ENCODE results near the gene ILF2. TPM values are rescaled to one million over a fixed set of nuclear protein-coding genes. Genes with fewer than 3 reads are reported as not detected.

Gene ILF2
- total RNA-seq, 4 donors from 2014 or later = 110 to 138 (median 117) TPM

DNA sequence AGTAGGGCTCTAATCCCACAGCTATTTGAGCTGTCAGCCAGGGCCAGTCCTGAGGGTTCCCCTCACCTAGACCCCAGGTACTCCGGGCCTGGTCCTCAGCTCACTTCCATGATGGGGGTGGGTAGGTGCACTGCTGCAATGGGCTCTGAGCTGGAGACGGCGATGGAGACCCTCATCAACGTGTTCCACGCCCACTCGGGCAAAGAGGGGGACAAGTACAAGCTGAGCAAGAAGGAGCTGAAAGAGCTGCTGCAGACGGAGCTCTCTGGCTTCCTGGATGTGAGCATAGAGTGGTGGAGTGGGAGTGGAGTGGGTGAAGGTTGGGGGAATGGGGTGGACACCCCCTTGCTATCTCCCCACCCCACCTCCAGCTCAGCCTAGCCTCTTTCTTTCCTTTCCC, 40.4 kb downstream of the ILF2 start:
- TF ChIP-seq, protein P1, sequence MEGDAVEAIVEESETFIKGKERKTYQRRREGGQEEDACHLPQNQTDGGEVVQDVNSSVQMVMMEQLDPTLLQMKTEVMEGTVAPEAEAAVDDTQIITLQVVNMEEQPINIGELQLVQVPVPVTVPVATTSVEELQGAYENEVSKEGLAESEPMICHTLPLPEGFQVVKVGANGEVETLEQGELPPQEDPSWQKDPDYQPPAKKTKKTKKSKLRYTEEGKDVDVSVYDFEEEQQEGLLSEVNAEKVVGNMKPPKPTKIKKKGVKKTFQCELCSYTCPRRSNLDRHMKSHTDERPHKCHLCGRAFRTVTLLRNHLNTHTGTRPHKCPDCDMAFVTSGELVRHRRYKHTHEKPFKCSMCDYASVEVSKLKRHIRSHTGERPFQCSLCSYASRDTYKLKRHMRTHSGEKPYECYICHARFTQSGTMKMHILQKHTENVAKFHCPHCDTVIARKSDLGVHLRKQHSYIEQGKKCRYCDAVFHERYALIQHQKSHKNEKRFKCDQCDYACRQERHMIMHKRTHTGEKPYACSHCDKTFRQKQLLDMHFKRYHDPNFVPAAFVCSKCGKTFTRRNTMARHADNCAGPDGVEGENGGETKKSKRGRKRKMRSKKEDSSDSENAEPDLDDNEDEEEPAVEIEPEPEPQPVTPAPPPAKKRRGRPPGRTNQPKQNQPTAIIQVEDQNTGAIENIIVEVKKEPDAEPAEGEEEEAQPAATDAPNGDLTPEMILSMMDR (IDR thresholded peaks at IDR 0.05 in 4 of 5, conservative IDR thresholded peaks at IDR 0.05 in 1 of 5) = no peak
- no peak for TF ChIP-seq POLR2A (IDR thresholded peaks at IDR 0.05)
- Histone ChIP-seq H3K9me3 (no peaks in the 10 kb centered on the region), H3K27ac (peak overlapping the region; percentile 95 to 100 (median 100)), H3K4me1 (peaks cover 52 to 64% of the 10 kb centered on the region in 2 donors), H3K4me3 (peak overlapping the region; percentile 7 to 48 (median 20)), H3K27me3 (no peaks in the 10 kb centered on the region), H3K36me3 (peaks cover 0 to 1% of the 10 kb centered on the region in 2 donors)
- no peak for DNase-seq
- intact Hi-C loops (cut with DNase I; ENCODE audit: low total_unique reads) (loop anchor here (10.0 kb wide), 2 partner anchors 794 to 1796 kb away; partner anchors contain the start of genes C2CD4D and RORC), in situ Hi-C loops (cut with MboI; ENCODE audit: low sequenced_read_pairs in 4 of 4) (no loop called here)
- ATAC-seq = no peak

DNA sequence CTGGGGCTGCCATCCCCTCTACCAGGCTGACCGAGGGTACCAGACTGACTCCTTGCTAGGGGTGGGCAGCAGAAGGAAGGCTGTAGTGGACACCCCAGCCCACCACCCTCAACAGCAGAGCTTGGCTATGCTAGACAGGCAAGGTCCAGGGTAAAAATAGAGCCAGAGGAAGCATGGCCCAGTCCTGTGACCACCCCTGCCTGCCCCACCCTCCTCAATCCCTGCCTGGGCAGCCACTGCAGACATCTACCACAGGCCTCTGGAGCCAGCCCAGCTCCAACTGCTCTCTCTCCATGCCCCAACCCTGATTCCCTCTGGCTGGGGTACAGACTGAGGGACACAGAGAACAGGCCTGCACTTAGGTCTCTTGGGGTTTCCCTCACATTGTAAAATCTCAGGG, 40.8 kb downstream of the ILF2 start:
- no peaks in the 10 kb centered on the region for H3K27me3 ChIP-seq
- ATAC-seq (peak; percentile 21 to 29), DNase-seq (peak; percentile 80 to 91)
- H3K4me1 ChIP-seq = peaks cover 48 to 60% of the 10 kb centered on the region in 2 donors
- H3K9me3 ChIP-seq = no peaks in the 10 kb centered on the region
- peak overlapping the region; percentile 14 to 48 (median 44) for H3K4me3 ChIP-seq
- in situ Hi-C loops (cut with MboI; ENCODE audit: low sequenced_read_pairs in 4 of 4) = no loop called here
- H3K36me3 ChIP-seq = peaks cover 0 to 5% of the 10 kb centered on the region in 2 donors
- TF ChIP-seq, protein P1 (IDR thresholded peaks at IDR 0.05 in 4 of 5, conservative IDR thresholded peaks at IDR 0.05 in 1 of 5) = no peak
- TF ChIP-seq POLR2A (IDR thresholded peaks at IDR 0.05) = peak; percentile 58 to 75
- peak overlapping the region; percentile 95 to 100 (median 100) for H3K27ac ChIP-seq
- intact Hi-C loops (cut with DNase I; ENCODE audit: low total_unique reads) = loop anchor here (10.0 kb wide), 2 partner anchors 795 to 1795 kb away; partner anchors contain the start of genes C2CD4D and RORC

DNA sequence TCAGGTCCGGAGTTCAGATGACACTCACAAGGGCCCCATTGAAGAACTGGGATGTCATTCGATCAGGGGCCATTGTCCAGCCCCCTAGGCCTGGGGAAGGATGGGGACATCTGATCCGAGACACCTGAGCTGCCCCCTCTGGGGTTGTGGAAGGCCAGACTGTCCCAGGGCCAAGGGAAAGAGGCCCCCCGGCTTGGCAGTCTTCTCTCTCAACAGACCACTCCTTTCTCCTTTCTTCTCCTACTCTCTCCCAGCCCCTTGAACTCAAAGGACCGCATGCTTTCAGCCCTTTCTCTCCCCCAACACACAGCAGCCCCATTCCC, 41.5 kb downstream of the ILF2 start:
- DNase-seq (no peak), ATAC-seq (no peak)
- TF ChIP-seq, protein P1 (IDR thresholded peaks at IDR 0.05 in 4 of 5, conservative IDR thresholded peaks at IDR 0.05 in 1 of 5) = no peak
- TF ChIP-seq POLR2A (IDR thresholded peaks at IDR 0.05) = no peak
- intact Hi-C loops (cut with DNase I; ENCODE audit: low total_unique reads) (no loop called here), in situ Hi-C loops (cut with MboI; ENCODE audit: low sequenced_read_pairs in 4 of 4) (no loop called here)
- Histone ChIP-seq H3K36me3 (peaks cover 0 to 12% of the 10 kb centered on the region in 2 donors), H3K4me3 (peak overlapping the region; percentile 32 to 48 (median 44)), H3K4me1 (peaks cover 47 to 60% of the 10 kb centered on the region in 2 donors), H3K27ac (peak overlapping the region; percentile 95 to 100 (median 100)), H3K27me3 (no peaks in the 10 kb centered on the region), H3K9me3 (no peaks in the 10 kb centered on the region)

DNA sequence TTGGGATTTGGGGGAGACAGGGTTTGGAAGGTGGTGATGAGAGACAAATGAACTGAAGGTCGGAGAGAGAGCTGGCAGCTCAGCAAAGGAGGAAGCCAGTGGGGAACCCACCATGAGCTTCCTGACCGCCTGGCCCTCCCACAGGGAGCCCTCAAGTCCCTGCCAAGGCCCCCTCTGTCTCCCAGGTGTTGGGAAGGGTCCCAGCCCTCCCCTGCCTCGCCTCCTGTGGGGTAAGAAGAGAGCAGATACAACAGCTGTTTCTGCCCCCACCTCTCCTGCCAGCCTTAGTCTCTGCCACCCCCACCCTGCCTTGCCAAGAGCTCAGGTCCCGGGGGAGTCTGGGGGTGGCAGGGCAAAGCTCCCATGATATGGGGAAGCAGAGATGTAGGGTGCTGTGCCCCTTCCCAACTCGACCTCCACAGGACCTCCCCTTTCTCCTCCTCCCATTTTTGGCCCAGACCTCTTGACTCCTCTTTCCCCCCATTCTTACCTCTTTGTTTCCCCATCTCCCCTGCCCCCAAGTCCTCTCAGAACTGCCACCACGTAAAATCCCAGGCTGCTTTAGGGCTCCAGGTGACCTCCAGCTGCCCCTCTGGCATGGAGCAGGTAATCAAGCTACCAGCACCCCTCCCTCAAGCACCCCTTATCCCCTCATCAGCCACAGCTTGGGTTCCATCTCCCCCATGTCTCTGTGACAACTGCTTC, 42.0 kb downstream of the ILF2 start:
- TF ChIP-seq, protein P1 (IDR thresholded peaks at IDR 0.05 in 4 of 5, conservative IDR thresholded peaks at IDR 0.05 in 1 of 5) = no peak
- TF ChIP-seq POLR2A (IDR thresholded peaks at IDR 0.05) = peak in 1 of 2 donors; percentile 6
- intact Hi-C loops (cut with DNase I; ENCODE audit: low total_unique reads) = no loop called here

More for the DNA sequence above, 42.0 kb downstream of the ILF2 start:
- no peak for ATAC-seq
- Histone ChIP-seq H3K27me3 (no peaks in the 10 kb centered on the region), H3K9me3 (no peaks in the 10 kb centered on the region), H3K36me3 (peaks cover 0 to 15% of the 10 kb centered on the region in 2 donors), H3K4me1 (peaks cover 47 to 62% of the 10 kb centered on the region in 2 donors), H3K27ac (peak overlapping the region; percentile 95 to 100 (median 100)), H3K4me3 (peak overlapping the region; percentile 32 to 48 (median 44))
- DNase-seq = peak in 1 of 2 donors; percentile 49
- in situ Hi-C loops (cut with MboI; ENCODE audit: low sequenced_read_pairs in 4 of 4) = no loop called here
